Measurements from ENCODE around the gene S100A5.

GRCh38 chr1:153487707-153488106, 53.0 kb downstream of the S100A5 start:
- TF ChIP-seq POLR2A (IDR thresholded peaks at IDR 0.05; ENCODE audit: low read length) (no peak), CTCF (IDR thresholded peaks at IDR 0.05) (no peak), SMC3 (IDR thresholded peaks at IDR 0.05) (no peak), MAZ (IDR thresholded peaks at IDR 0.05; ENCODE audit: borderline replicate concordance, low read depth, low read length) (no peak), CHD4 (IDR thresholded peaks at IDR 0.05; ENCODE audit: borderline replicate concordance) (no peak)
